Esophagus squamous epithelium (tissue), 5 donors: ENCODE results near the gene MAGED2. TPM values are rescaled to one million over a fixed set of nuclear protein-coding genes. Genes with fewer than 3 reads are reported as not detected.

Source experiments
- DNase-seq: peaks from one replicate; lab custom pipeline; 2025; lab: John Stamatoyannopoulos, UW
- H3K27ac ChIP-seq, 4 donors: fragments of 200-600 bp; sonication (generic); one replicate each; pipeline ENCODE4 v1.5.1; 2016 to 2019; ENCODE audit warnings: mild to moderate bottlenecking in 1 of 4
- H3K27me3 ChIP-seq, 4 donors: fragments of 200-600 bp; sonication (generic); 1 replicate in 3 of 4; 2 replicates in 1 of 4; pipeline versions ENCODE4 v1.5.1 to v1.6.0; 2017 to 2021; ENCODE audit warnings: antibody characterized with exemption in 1 of 4
- H3K36me3 ChIP-seq, 3 donors: fragments of 200-600 bp; sonication (generic); one replicate each; pipeline ENCODE4 v1.5.1; 2016 to 2019
- H3K4me1 ChIP-seq, 3 donors: fragments of 200-600 bp; sonication (generic); one replicate each; pipeline ENCODE4 v1.5.1; 2017 to 2019
- H3K4me3 ChIP-seq, 4 donors: fragments of 200-600 bp; sonication (generic); 1 replicate in 3 of 4; 2 replicates in 1 of 4; pipeline ENCODE4 v1.5.1; 2016 to 2019; ENCODE audit warnings: mild to moderate bottlenecking in 2 of 4, moderate library complexity in 1 of 4
- H3K9me3 ChIP-seq, 3 donors: fragments of 200-600 bp; sonication (generic); one replicate each; pipeline ENCODE4 v1.5.1; 2016 to 2019
- POLR2A ChIP-seq, 4 donors: fragments of 450-650 bp; IDR thresholded peaks; one replicate each; pipeline ENCODE4 v1.6.1; 2017; ENCODE audit warnings: antibody characterized with exemption in 4 of 4, mild to moderate bottlenecking in 4 of 4, moderate library complexity in 3 of 4
- WGBS, 2 donors: methylation state at CpG; one replicate each; pipeline ENCODE4 v1.1.5; 2018; 5-methylcytosine and 5-hydroxymethylcytosine counted together
- intact Hi-C: fragments of 100-400 bp; cut with DNase I; formaldehyde crosslinking; loops from one replicate; pipeline ENCODE4 v1.15.0; 2022
- total RNA-seq, 4 donors: library from RNA; depleted of rRNA; stranded (reverse); fragments of >200 nt; gene quantifications; one replicate each; pipeline ENCODE4 v1.1.0, GENCODE V29; 2016
- TF ChIP-seq, protein P1 (sequence below), 6 experiments: fragments of 450-650 bp in 4 of 6; fragments of 200-600 bp in 2 of 6; sonication (generic) in 2 of 6; IDR thresholded peaks; one replicate each; pipeline ENCODE4 v1.5.1; 2016 to 2019; ENCODE audit warnings: antibody characterized with exemption in 6 of 6, mild to moderate bottlenecking in 4 of 6, moderate library complexity in 4 of 6
- donor health status: DM: yes; HTN: yes; CAD: no.

MAGED2 gene
- total RNA-seq, 4 donors from 2014 or later = 36.3 to 88.3 (median 65.8) TPM

DNA sequence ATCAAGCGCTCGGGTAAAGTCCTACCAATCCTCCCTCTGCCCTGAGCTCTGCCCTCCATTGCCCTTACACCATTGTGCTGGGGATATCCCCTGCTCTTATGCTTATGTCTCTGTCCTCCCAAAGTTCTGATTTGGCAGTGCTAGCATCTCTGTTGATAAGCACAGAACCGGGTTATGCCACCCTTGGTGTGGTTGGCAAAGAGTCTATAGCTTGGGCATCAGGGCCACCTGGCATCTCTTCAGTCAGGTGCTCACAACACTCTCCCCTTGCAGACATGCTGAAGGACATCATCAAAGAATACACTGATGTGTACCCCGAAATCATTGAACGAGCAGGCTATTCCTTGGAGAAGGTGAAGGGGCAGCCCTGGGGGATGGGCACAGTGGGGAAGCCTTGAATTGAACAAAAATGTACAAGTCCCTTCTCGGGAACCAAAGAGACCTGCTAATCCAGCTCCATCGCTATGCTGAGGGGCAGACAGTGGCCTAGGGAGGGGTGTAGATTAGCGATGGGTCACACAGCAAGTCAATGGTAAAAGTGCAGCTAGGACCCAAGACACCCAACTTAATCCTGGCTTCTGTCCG is 3.8 kb downstream of the MAGED2 start:
- Histone ChIP-seq H3K9me3 (no peaks in the 10 kb centered on the region), H3K27ac (no peak overlapping the region), H3K27me3 (no peaks in the 10 kb centered on the region), H3K4me3 (no peak overlapping the region), H3K4me1 (peaks cover 0 to 21% (median 7%) of the 10 kb centered on the region in 3 donors), H3K36me3 (peaks cover 0 to 66% (median 0%) of the 10 kb centered on the region in 3 donors)
- no peak for TF ChIP-seq POLR2A (IDR thresholded peaks at IDR 0.05)
- TF ChIP-seq, protein P1, sequence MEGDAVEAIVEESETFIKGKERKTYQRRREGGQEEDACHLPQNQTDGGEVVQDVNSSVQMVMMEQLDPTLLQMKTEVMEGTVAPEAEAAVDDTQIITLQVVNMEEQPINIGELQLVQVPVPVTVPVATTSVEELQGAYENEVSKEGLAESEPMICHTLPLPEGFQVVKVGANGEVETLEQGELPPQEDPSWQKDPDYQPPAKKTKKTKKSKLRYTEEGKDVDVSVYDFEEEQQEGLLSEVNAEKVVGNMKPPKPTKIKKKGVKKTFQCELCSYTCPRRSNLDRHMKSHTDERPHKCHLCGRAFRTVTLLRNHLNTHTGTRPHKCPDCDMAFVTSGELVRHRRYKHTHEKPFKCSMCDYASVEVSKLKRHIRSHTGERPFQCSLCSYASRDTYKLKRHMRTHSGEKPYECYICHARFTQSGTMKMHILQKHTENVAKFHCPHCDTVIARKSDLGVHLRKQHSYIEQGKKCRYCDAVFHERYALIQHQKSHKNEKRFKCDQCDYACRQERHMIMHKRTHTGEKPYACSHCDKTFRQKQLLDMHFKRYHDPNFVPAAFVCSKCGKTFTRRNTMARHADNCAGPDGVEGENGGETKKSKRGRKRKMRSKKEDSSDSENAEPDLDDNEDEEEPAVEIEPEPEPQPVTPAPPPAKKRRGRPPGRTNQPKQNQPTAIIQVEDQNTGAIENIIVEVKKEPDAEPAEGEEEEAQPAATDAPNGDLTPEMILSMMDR (IDR thresholded peaks at IDR 0.05) = no peak
- no peak for DNase-seq
- intact Hi-C loops = no loop called here
- 77 to 90% methylated on average over 2 to 7 of the region's 9 CpGs for WGBS, 2 donors

DNA sequence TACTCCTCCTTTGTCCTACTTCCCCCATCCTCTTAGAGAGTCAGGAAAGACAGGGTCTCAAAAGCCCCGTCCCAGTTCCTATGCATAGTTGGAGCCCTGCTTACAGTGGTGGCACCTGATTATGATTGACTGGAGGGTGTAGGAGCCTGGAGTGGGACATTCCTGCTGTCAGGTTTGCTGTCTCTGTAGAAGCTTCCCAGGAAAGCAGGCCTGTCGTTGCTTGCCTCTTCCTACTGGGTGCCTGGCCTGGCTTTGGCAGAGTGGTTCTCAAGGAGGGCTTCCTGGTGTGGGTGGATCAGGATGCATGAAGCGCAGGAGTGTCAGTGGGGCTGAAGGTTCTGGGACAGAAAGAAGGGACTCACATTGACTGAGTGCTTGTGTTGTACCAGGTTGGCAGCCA is 4.8 kb downstream of the MAGED2 start:
- no peaks in the 10 kb centered on the region for H3K27me3 ChIP-seq
- WGBS, 2 donors = 83% methylated on average over 1 of the region's 3 CpGs; no CpG with 5 or more reads in 1 of the 2 donors
- H3K36me3 ChIP-seq = peaks cover 0 to 66% (median 0%) of the 10 kb centered on the region in 3 donors
- no peak overlapping the region for H3K4me3 ChIP-seq
- no peak for DNase-seq
- H3K9me3 ChIP-seq = no peaks in the 10 kb centered on the region
- peaks cover 0 to 21% (median 7%) of the 10 kb centered on the region in 3 donors for H3K4me1 ChIP-seq
- no peak overlapping the region for H3K27ac ChIP-seq
- TF ChIP-seq POLR2A (IDR thresholded peaks at IDR 0.05) = no peak
- TF ChIP-seq, protein P1 (IDR thresholded peaks at IDR 0.05) = no peak
- intact Hi-C loops = no loop called here

DNA sequence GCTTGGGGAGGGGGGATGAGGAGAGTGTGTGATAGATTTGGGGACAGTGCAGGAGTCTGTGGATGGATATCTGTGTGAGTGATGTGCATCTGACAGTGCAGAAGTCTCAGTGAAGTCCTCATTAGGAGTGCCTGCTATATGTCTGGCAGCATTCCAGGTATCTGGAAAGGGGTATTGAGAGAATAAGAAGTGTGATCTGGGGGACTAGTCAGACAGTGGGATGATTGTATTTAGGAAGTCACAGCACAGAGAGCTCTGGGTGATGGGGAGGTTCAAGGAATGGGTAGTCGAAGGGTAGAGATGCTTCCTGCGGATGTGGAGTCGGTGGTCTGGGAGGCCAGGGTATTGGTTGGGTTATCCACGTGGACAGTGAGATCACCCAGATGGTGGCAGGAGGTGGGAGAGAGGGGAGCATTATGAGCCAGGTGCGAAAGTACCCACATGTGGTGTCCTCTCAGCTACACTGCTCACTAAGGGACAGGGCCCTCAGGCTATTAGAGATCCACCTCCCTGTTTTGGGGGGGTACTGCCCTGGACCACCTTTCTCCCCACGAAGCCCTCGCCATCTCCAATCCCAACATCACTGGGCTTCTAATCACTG is 9.8 kb downstream of the MAGED2 start:
- Histone ChIP-seq H3K27ac (no peak overlapping the region), H3K9me3 (no peaks in the 10 kb centered on the region), H3K4me3 (no peak overlapping the region), H3K4me1 (no peaks in the 10 kb centered on the region), H3K36me3 (peaks cover 0 to 41% (median 0%) of the 10 kb centered on the region in 3 donors), H3K27me3 (no peaks in the 10 kb centered on the region)
- 76% methylated on average over 4 to 5 of the region's 7 CpGs for WGBS, 2 donors
- no peak for DNase-seq
- intact Hi-C loops = no loop called here
- TF ChIP-seq POLR2A (IDR thresholded peaks at IDR 0.05) = no peak
- TF ChIP-seq, protein P1 (IDR thresholded peaks at IDR 0.05) = no peak

DNA sequence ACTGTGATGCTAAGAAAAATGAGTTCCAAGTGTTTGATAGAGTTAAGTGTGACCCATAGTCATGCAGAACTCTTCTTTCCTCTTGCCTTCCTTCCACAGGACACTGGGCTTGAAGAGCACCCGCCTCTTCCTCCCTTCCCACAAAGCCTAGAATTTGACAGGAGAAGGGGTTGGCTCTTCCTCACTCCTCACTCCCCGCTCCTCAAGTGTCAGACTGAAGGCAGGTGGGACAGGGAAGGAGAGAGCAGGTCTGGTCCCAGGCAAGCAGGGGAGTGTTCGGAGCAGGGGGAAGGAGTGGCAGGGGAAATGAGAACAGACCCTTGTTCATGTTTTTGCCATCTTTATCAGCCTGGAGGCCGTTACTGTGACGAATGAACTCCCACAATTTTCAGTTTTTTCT is 10.7 kb downstream of the MAGED2 start:
- no peak overlapping the region for H3K4me3 ChIP-seq
- 48 to 52% methylated on average over 2 to 5 of the region's 5 CpGs for WGBS, 2 donors
- intact Hi-C loops = no loop called here
- no peaks in the 10 kb centered on the region for H3K27me3 ChIP-seq
- no peak overlapping the region for H3K27ac ChIP-seq
- no peaks in the 10 kb centered on the region for H3K9me3 ChIP-seq
- H3K36me3 ChIP-seq = peaks cover 0 to 32% (median 0%) of the 10 kb centered on the region in 3 donors
- H3K4me1 ChIP-seq = no peaks in the 10 kb centered on the region
- no peak for TF ChIP-seq POLR2A (IDR thresholded peaks at IDR 0.05)
- TF ChIP-seq, protein P1 (IDR thresholded peaks at IDR 0.05) = no peak
- no peak for DNase-seq

DNA sequence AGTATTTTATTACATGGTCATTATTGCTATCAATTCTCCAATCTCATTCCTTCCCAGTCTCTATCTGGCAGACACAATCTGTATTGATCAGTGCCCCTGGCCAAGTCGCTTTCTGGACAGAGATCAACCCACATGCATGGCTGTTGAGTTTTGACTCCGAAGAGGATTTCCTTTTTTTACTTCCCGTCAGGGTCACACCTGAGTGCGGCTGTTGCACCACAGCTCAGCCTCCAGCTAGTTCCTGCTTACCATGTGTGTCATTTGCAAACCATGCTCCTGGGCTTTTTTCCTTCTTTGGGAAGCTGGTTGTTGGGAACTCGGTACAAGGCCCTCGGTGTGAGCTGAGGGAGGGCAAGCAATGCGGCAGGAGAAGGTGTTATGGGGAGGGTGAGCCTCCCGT is 11.7 kb downstream of the MAGED2 start:
- Histone ChIP-seq H3K27ac (no peak overlapping the region), H3K36me3 (peaks cover 0 to 22% (median 0%) of the 10 kb centered on the region in 3 donors), H3K9me3 (no peaks in the 10 kb centered on the region), H3K27me3 (no peaks in the 10 kb centered on the region), H3K4me1 (no peaks in the 10 kb centered on the region), H3K4me3 (no peak overlapping the region)
- intact Hi-C loops = no loop called here
- no peak for TF ChIP-seq POLR2A (IDR thresholded peaks at IDR 0.05)
- TF ChIP-seq, protein P1 (IDR thresholded peaks at IDR 0.05) = no peak
- WGBS, 2 donors = 43 to 65% methylated on average over 4 of the region's 8 CpGs
- DNase-seq = no peak
